PC-3 (cell line): ENCODE data around the gene ACYP2. TPM values are rescaled to one million over a fixed set of nuclear protein-coding genes. Genes with fewer than 3 reads are reported as not detected.

Experiments used
- ATAC-seq: fragments of 200-7000 bp; cut with Tn5 transposase; 2 replicates; pipeline ENCODE4 v1.9.1; 2020; ENCODE audit warnings: mild to moderate bottlenecking, moderate library complexity
- Bru-seq: library from RNA; stranded (reverse); fragments of 400-500 nt; gene quantifications from one replicate; lab custom pipeline; 2021; lab: Mats Ljungman, UMichigan
- BruChase-seq, 2 experiments: library from RNA; stranded (reverse); fragments of 400-500 nt; gene quantifications; one replicate each; lab custom pipeline; 2021; lab: Mats Ljungman, UMichigan
- BruUV-seq: library from RNA; stranded (reverse); fragments of 400-500 nt; replicated peaks from 2 replicates; lab custom pipeline; 2021; lab: Mats Ljungman, UMichigan
- CTCF ChIA-PET: fragments of 300-600 bp; sonication (Branson Sonifier 250); formaldehyde crosslinking; loops from one replicate; lab custom pipeline; 2022; ENCODE audit warnings: antibody characterized with exemption; lab: Charles Lee
- POLR2A ChIA-PET: fragments of 300-600 bp; sonication (Branson Sonifier 250); formaldehyde crosslinking; loops from one replicate; lab custom pipeline; 2022; ENCODE audit warnings: antibody characterized with exemption; ENCODE audit not compliant: unreplicated experiment; lab: Charles Lee
- DNase-seq: peaks from one replicate; pipeline ENCODE4 v3.0.0-alpha.2; 2015
- H2AFZ ChIP-seq: fragments of 300-600 bp; sonication (generic); 2 replicates; pipeline ENCODE4 v1.6.0; 2016; ENCODE audit warnings: antibody characterized with exemption, low read length
- H3F3A ChIP-seq: fragments of 300-600 bp; sonication (generic); one replicate; pipeline ENCODE4 v1.6.0; 2017; ENCODE audit warnings: antibody characterized with exemption, low read length, control low read depth, mild to moderate bottlenecking; ENCODE audit not compliant: unreplicated experiment
- H3K27ac ChIP-seq: fragments of 300-600 bp; sonication (generic); 2 replicates; pipeline ENCODE4 v1.5.1; 2016; ENCODE audit warnings: mild to moderate bottlenecking, low read length
- H3K27me3 ChIP-seq: fragments of 300-600 bp; sonication (generic); 2 replicates; pipeline ENCODE4 v1.6.1; 2016; ENCODE audit warnings: low read length, mixed read lengths
- H3K36me3 ChIP-seq: fragments of 300-600 bp; sonication (generic); 2 replicates; pipeline ENCODE4 v1.6.1; 2016; ENCODE audit warnings: low read depth, mixed run types, low read length, mixed read lengths
- H3K4me1 ChIP-seq: fragments of 300-600 bp; sonication (generic); 2 replicates; pipeline ENCODE4 v1.5.1; 2016; ENCODE audit warnings: low read length; ENCODE audit not compliant: insufficient read depth
- H3K4me2 ChIP-seq: fragments of 300-600 bp; sonication (generic); 2 replicates; pipeline ENCODE4 v1.6.0; 2016; ENCODE audit warnings: low read length
- H3K4me3 ChIP-seq: fragments of 300-600 bp; sonication (generic); 2 replicates; pipeline ENCODE4 v1.5.1; 2016; ENCODE audit warnings: mild to moderate bottlenecking, low read length, mixed read lengths
- H3K79me2 ChIP-seq: fragments of 300-600 bp; sonication (generic); 2 replicates; pipeline ENCODE4 v1.6.1; 2017; ENCODE audit warnings: low read length, mixed read lengths
- H3K9ac ChIP-seq: fragments of 300-600 bp; sonication (generic); 2 replicates; pipeline ENCODE4 v1.6.0; 2016; ENCODE audit warnings: mild to moderate bottlenecking, low read length
- H3K9me2 ChIP-seq: fragments of 300-600 bp; sonication (generic); replicated peaks from 2 replicates; pipeline ENCODE4 v1.6.1; 2016; ENCODE audit warnings: mixed run types, low read length, mixed read lengths
- H3K9me3 ChIP-seq: fragments of 300-600 bp; sonication (generic); 2 replicates; pipeline ENCODE4 v1.6.1; 2016; ENCODE audit warnings: low read length, mixed read lengths
- H4K20me1 ChIP-seq: fragments of 300-600 bp; sonication (generic); 2 replicates; pipeline ENCODE4 v1.6.1; 2016; ENCODE audit warnings: low read length, mixed read lengths
- CTCF ChIP-seq: fragments of 300-600 bp; sonication (generic); conservative IDR thresholded peaks from 2 replicates; pipeline ENCODE4 v1.5.1; 2017; ENCODE audit warnings: antibody characterized with exemption, low read depth, mild to moderate bottlenecking, low read length
- EZH2 ChIP-seq: fragments of 300-600 bp; sonication (generic); IDR thresholded peaks from one replicate; pipeline ENCODE4 v1.6.1; 2017; ENCODE audit warnings: antibody characterized with exemption, mild to moderate bottlenecking, low read length; ENCODE audit not compliant: unreplicated experiment
- EZH2phosphoT487 ChIP-seq: fragments of 300-600 bp; sonication (generic); IDR thresholded peaks from 2 replicates; pipeline ENCODE4 v1.6.1; 2018; ENCODE audit warnings: mild to moderate bottlenecking, antibody characterized with exemption, low read length, borderline replicate concordance
- intact Hi-C: fragments of 100-400 bp; cut with micrococcal nuclease; formaldehyde crosslinking; loops from 2 replicates; pipeline ENCODE4 v1.9.0; 2023
- long read RNA-seq: library from polyadenylated mRNA; unstranded; transcript quantifications from one replicate; pipeline ENCODE4 v2.0.0, GENCODE V29; 2021; ENCODE audit not compliant: unreplicated experiment
- total RNA-seq: library from RNA; depleted of rRNA; stranded (reverse); fragments of >200 nt; gene quantifications from 2 replicates; pipeline ENCODE4 v1.2.3, GENCODE V29; 2014; rRNA removed

Gene ACYP2
- total RNA-seq (2.9 and 8.3 TPM in 2 replicates), Bru-seq, nascent RNA (percentile 45 among the genes with signal in this experiment), BruChase-seq, experiment 1, labeled RNA remaining after a 6-hour chase (percentile 43 among the genes with signal in this experiment), BruChase-seq, experiment 2, labeled RNA remaining after a 2-hour chase (percentile 52 among the genes with signal in this experiment)
- long read RNA-seq, partial matches to known transcripts = 1 of 24 reads
- long read RNA-seq, other reads (novel, unspliced or antisense) = 22 of 24 reads

- H3K4me2 ChIP-seq = peak within 1 kb of the TSS; percentile 86
- intact Hi-C loops = loop anchor here (2.0 to 10.0 kb wide), 3 partner anchors 217 to 719 kb away; a partner anchor contains a TSS
- ChIA-PET CTCF (no interaction called here), POLR2A (interaction anchor here (0.6 kb wide), 1 partner anchor 11 kb away, joined by 3 read pairs; no protein-coding TSS in a partner anchor)
- peak within 1 kb of the TSS; percentile 93 for H2AFZ ChIP-seq
- H3K9me3 ChIP-seq = peaks cover 8% of the 10 kb centered on the region; the same call in 1 of the 2 replicates
- DNase-seq (peak; percentile 93), ATAC-seq (peak; percentile 90)
- BruUV-seq = TSS peak; percentile 74
- no peaks in the 10 kb centered on the region for H3K9me2 ChIP-seq
- H3K27ac ChIP-seq = peak within 1 kb of the TSS; percentile 92
- H3K4me1 ChIP-seq = peaks cover 8% of the 10 kb centered on the region; the same call in 1 of the 2 replicates
- no peaks in the 10 kb centered on the region for H4K20me1 ChIP-seq
- H3F3A ChIP-seq = no peaks in the 10 kb centered on the region
- H3K4me3 ChIP-seq = peak within 1 kb of the TSS; percentile 82
- H3K27me3 ChIP-seq = no peaks in the 10 kb centered on the region
- peaks cover 6% of the 10 kb centered on the region; the same call in 1 of the 2 replicates for H3K36me3 ChIP-seq
- H3K79me2 ChIP-seq = no peaks in the 10 kb centered on the region
- peak within 1 kb of the TSS; percentile 99 for H3K9ac ChIP-seq
- TF ChIP-seq EZH2 (no peak), CTCF (peak; percentile 42; the same call in 1 of the 2 replicates), EZH2phosphoT487 (no peak)
Measured at GRCh38 chr2:54115284-54116137, at the start of gene ACYP2. TSS of gene ACYP2 (plus strand) at chr2:54115615.

GRCh38 chr2:54065891-54066290, 49.5 kb upstream of the ACYP2 start:
- ATAC-seq (no peak), DNase-seq (no peak)
- TF ChIP-seq EZH2phosphoT487 (no peak), CTCF (no peak), EZH2 (no peak)
- Histone ChIP-seq H3K27ac (no peak overlapping the region), H4K20me1 (no peaks in the 10 kb centered on the region), H3K79me2 (no peaks in the 10 kb centered on the region), H3K4me2 (no peak overlapping the region), H2AFZ (no peak overlapping the region), H3K9me3 (no peaks in the 10 kb centered on the region), H3K4me3 (no peak overlapping the region), H3K27me3 (no peaks in the 10 kb centered on the region), H3K36me3 (no peaks in the 10 kb centered on the region), H3K4me1 (peaks cover 9% of the 10 kb centered on the region), H3K9ac (no peak overlapping the region), H3F3A (peaks cover 3% of the 10 kb centered on the region), H3K9me2 (no peaks in the 10 kb centered on the region)
- ChIA-PET POLR2A (no interaction called here), CTCF (no interaction called here)
- intact Hi-C loops = no loop called here
- BruUV-seq = no TSS peak
